SK-N-SH (cell line): ENCODE data around the gene GUCY2D.

Source experiments
- CHD2 ChIP-seq: fragments of 150-350 bp; IDR thresholded peaks from 2 replicates; pipeline ENCODE4 v1.6.1; 2018; ENCODE audit warnings: low read length; ENCODE audit not compliant: partially characterized antibody
- CTCF ChIP-seq: fragments of 200-600 bp; sonication (generic); IDR thresholded peaks from 2 replicates; pipeline ENCODE4 v1.6.1; 2017; ENCODE audit warnings: antibody characterized with exemption, mild to moderate bottlenecking, moderate library complexity
- EP300 ChIP-seq, 2 experiments: IDR thresholded peaks; 2 replicates each; pipeline versions ENCODE4 v1.4.0 to v1.6.1; 2012; ENCODE audit warnings: borderline replicate concordance in 1 of 2, low read depth in 1 of 2, low read length in 1 of 2
- EZH2phosphoT487 ChIP-seq: fragments of 200-600 bp; sonication (generic); IDR thresholded peaks from 2 replicates; pipeline ENCODE4 v1.6.1; 2017; ENCODE audit warnings: low read depth, mixed run types, mild to moderate bottlenecking, antibody characterized with exemption, moderate library complexity, borderline replicate concordance
- GABPA ChIP-seq: IDR thresholded peaks from 2 replicates; pipeline ENCODE4 v1.4.0; 2012; ENCODE audit warnings: low read depth, mild to moderate bottlenecking
- MXI1 ChIP-seq: IDR thresholded peaks from 2 replicates; pipeline ENCODE4 v1.6.1; 2012; ENCODE audit warnings: mild to moderate bottlenecking, low read depth, low read length, improper control_type of control experiment
- NRF1 ChIP-seq: IDR thresholded peaks from 2 replicates; pipeline ENCODE4 v1.6.1; 2012; ENCODE audit warnings: low read depth, mild to moderate bottlenecking, low read length
- PBX3 ChIP-seq: IDR thresholded peaks from 2 replicates; pipeline ENCODE4; 2012
- POLR2AphosphoS5 ChIP-seq: IDR thresholded peaks from 2 replicates; pipeline ENCODE4 v1.6.1; 2012; ENCODE audit warnings: low read depth, low read length
- RAD21 ChIP-seq: IDR thresholded peaks from 2 replicates; pipeline ENCODE4 v1.6.1; 2012; ENCODE audit warnings: mild to moderate bottlenecking, low read length
- REST ChIP-seq: IDR thresholded peaks from 2 replicates; pipeline ENCODE4 v1.6.1; 2012; ENCODE audit warnings: mild to moderate bottlenecking, low read depth, low read length, moderate library complexity
- SIN3A ChIP-seq: IDR thresholded peaks from 2 replicates; pipeline ENCODE4 v1.6.1; 2012; ENCODE audit warnings: low read depth, mild to moderate bottlenecking, low read length, moderate library complexity, borderline replicate concordance
- SMC3 ChIP-seq: IDR thresholded peaks from 2 replicates; pipeline ENCODE4 v1.6.1; 2012; ENCODE audit warnings: low read depth, low read length, improper control_type of control experiment
- TAF1 ChIP-seq: IDR thresholded peaks from 2 replicates; pipeline ENCODE4 v1.6.1; 2012; ENCODE audit warnings: low read depth, mild to moderate bottlenecking, low read length, moderate library complexity, borderline replicate concordance

GRCh38 chr17:7977805-7978204, 24.6 kb upstream of the GUCY2D start:
- TF ChIP-seq SMC3 (no peak), CTCF (no peak), EP300 (IDR thresholded peaks at IDR 0.05; ENCODE audit: borderline replicate concordance in 1 of 2, low read depth in 1 of 2, low read length in 1 of 2) (no peak), EZH2phosphoT487 (no peak), MXI1 (no peak), NRF1 (no peak), REST (no peak), CHD2 (no peak), SIN3A (no peak), GABPA (no peak), PBX3 (no peak), POLR2AphosphoS5 (no peak), RAD21 (no peak), TAF1 (no peak)
